NCI-H2029 treated with DMSO at 0.1 percent for 48 hours (cell line): ENCODE measurements around the gene SUPT20H.
A peak's percentile ranks its signal among the peaks of the same experiment; 100 is the strongest.

Source experiments
- DNase-seq: peaks from one replicate; lab custom pipeline; 2025; lab: John Stamatoyannopoulos, UW

The SUPT20H gene

GRCh38 chr13:37058910-37059847, at the start of gene SUPT20H:
Gene SUPT20H, minus strand, starts transcription at chr13:37059688. Its CDS starts 8,198 bp downstream, at chr13:37051490.
- peak; percentile 9 for DNase-seq

GRCh38 chr13:37109051-37109678, 49.7 kb upstream of the SUPT20H start:
- no peak for DNase-seq

- DNase-seq = no peak
Observed at GRCh38 chr13:37107868-37108267, 48.4 kb upstream of the SUPT20H start.

GRCh38 chr13:37107456-37107855, 48.0 kb upstream of the SUPT20H start:
- DNase-seq = no peak

- DNase-seq = no peak
Observed at GRCh38 chr13:37106642-37107041, 47.2 kb upstream of the SUPT20H start.

- no peak for DNase-seq
Observed at GRCh38 chr13:37105251-37105714, 45.8 kb upstream of the SUPT20H start, which contains the start of gene CSNK1A1L. Gene CSNK1A1L, minus strand, starts transcription at chr13:37105664. Its CDS starts 408 bp downstream, at chr13:37105256.

GRCh38 chr13:37102896-37103295, 43.4 kb upstream of the SUPT20H start:
- DNase-seq = no peak

GRCh38 chr13:37101201-37101600, 41.7 kb upstream of the SUPT20H start:
- no peak for DNase-seq

GRCh38 chr13:37100731-37101130, 41.2 kb upstream of the SUPT20H start:
- no peak for DNase-seq

GRCh38 chr13:37097076-37097475, 37.6 kb upstream of the SUPT20H start:
- DNase-seq = no peak

- no peak for DNase-seq
Observed at GRCh38 chr13:37094840-37095239, 35.4 kb upstream of the SUPT20H start.

GRCh38 chr13:37094099-37094498, 34.6 kb upstream of the SUPT20H start:
- DNase-seq = no peak

- DNase-seq = no peak
Observed at GRCh38 chr13:37091835-37092234, 32.3 kb upstream of the SUPT20H start.

- no peak for DNase-seq
Observed at GRCh38 chr13:37090912-37091311, 31.4 kb upstream of the SUPT20H start.

- DNase-seq = no peak
Observed at GRCh38 chr13:37089495-37089894, 30.0 kb upstream of the SUPT20H start.

GRCh38 chr13:37087486-37087885, 28.0 kb upstream of the SUPT20H start:
- no peak for DNase-seq

- no peak for DNase-seq
Observed at GRCh38 chr13:37085606-37086005, 26.1 kb upstream of the SUPT20H start.

GRCh38 chr13:37076818-37077217, 17.3 kb upstream of the SUPT20H start:
- no peak for DNase-seq

- no peak for DNase-seq
Observed at GRCh38 chr13:37075164-37075563, 15.7 kb upstream of the SUPT20H start.

GRCh38 chr13:37074703-37075102, 15.2 kb upstream of the SUPT20H start:
- DNase-seq = no peak

GRCh38 chr13:37072024-37072423, 12.5 kb upstream of the SUPT20H start:
- no peak for DNase-seq

- no peak for DNase-seq
Observed at GRCh38 chr13:37070956-37071355, 11.5 kb upstream of the SUPT20H start.

GRCh38 chr13:37070145-37070695, 10.7 kb upstream of the SUPT20H start:
- DNase-seq = no peak
